GM21526 (cell line): ENCODE measurements around the gene CXCL1.

Source experiments
- ATAC-seq: cut with Tn5 transposase; IDR thresholded peaks from one replicate; pipeline ENCODE4 v1.9.1; 2021; ENCODE audit warnings: moderate library complexity; ENCODE audit not compliant: unreplicated experiment, low FRiP score

Gene CXCL1

DNA sequence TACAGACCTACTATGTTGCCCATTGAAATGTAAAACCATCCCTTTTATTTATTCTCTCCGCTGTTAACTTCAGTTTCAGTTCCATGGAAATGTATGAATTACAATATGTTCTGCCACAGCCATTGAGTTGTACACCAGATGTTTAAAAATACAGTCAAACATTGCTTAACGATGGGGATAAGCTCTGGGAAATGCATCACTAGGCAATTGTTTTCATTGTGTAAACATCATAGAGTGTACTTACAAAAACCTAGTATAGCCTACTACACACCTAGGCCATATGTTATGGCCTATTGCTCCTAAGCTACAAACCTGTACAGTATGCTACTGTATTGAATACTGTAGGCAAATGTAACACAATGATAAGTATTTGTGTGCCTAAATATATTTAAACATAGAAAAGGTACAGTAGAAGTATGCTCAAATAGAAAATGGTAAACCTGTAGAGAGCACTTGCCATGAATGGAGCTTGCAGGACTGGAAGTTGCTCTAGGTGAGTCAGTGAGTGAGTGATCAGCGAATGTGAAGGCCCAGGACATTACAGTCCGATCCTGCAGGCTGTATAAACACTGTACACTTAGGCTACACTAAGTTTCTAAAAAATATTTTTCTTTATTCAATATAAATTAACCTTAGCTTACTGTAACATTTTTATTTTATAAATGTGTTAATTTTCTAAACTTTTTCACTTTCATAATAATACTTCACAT, 18.8 kb upstream of the CXCL1 start:
- ATAC-seq = no peak

DNA sequence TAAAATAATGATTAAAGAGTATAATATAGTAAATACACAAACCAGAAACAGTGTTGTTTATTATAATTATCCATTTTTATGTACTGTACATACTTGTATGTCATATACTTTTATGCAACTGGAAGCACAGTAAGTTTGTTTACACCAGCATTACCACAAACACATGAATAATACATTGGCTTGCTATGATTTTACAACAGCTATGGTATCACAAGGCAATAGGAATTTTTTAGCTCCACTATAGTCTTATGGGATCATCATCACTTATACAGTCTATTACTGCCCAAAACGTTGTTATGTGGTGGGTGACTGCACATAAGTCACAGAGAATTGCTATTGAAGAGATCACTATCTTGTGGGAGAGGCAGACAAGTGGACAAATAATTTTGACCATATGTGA, 17.9 kb upstream of the CXCL1 start:
- no peak for ATAC-seq

DNA sequence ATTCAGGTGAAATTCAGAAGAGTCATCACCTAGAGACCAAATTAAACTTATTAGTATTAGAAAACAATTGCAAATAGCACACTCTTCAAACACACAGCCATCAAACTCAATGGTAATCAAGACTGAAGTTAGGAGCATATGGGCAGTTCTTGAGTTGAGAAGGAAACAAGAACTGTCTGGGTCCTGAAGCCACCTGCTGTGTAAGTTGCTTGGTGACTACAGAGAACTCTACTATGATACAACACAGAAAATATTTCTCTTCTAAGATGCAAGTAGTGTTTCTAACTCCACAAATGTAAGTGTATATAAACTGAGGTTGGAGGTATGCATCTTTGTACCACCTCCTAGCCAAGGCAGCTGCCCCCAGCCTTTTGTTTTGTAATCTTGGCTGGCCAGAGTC, 16.4 kb upstream of the CXCL1 start:
- no peak for ATAC-seq

DNA sequence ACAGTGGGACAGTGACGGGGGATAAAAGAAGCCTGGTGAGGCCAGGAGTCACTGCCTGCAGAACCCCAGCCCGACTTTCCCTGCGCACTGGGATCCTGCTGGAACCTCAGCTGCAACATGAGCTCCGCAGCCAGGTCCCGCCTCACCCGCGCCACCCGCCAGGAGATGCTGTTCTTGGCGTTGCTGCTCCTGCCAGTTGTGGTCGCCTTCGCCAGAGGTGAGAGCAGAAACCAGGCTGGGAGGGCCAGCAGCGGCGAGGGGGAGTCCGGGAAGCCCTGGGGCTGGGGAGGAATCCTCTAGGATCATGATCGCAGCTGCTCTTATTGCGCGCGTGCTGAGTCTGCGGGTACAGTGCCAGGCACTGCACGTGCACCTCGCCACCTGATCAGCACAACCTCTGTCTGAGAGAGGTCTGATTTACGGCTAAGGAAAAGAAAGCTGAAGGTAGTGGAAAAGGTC, 15.9 kb upstream of the CXCL1 start, which contains the start of gene PF4V1:
Gene PF4V1 (plus strand): TSS at position 51 of the 459 bp plus-strand sequence. CDS start 67 bp downstream, at position 118.
- no peak for ATAC-seq

DNA sequence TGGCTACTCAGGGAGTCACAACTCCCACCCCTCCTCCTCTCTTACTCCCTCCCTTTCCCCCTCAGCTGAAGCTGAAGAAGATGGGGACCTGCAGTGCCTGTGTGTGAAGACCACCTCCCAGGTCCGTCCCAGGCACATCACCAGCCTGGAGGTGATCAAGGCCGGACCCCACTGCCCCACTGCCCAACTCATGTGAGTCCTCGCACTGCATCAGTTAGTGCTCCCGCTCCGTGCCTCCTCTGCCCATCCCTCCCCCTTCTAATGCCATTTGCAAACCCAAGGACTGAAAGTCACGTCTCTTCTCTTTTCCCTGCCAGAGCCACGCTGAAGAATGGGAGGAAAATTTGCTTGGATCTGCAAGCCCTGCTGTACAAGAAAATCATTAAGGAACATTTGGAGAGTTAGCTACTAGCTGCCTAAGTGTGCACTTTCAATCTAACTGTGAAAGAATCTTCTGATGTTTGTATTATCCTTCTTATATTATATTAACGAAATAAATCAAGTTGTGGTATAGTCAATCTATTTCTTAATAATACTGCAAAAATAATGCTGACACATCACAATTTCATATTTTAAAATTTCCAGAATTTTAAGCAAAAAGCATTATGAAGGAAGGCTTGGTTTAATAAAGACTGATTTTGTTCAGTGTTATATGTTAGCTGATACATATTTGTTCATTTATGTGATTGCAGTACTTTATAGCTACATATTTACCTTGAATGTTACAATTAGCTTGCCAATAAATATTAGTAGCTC, 15.3 kb upstream of the CXCL1 start:
- no peak for ATAC-seq

DNA sequence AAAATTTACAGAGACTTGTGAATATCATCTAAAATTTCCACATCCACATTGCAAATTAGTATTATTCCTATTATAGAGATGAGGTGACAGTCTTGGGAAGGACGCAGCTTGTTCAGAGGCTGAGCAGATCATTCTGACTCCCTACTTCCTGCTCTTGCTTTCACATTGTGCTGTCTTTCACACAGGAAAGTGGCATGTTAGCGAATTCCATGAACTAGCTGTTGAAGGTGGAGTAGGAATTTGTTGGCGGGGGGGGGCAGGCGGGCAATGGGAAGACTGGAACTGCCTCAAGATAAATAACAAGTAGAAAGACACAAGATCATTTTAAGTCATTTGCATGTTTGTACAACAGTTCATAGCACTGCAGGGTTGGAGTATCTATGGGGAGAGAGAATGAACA, 13.8 kb upstream of the CXCL1 start:
- ATAC-seq = no peak

DNA sequence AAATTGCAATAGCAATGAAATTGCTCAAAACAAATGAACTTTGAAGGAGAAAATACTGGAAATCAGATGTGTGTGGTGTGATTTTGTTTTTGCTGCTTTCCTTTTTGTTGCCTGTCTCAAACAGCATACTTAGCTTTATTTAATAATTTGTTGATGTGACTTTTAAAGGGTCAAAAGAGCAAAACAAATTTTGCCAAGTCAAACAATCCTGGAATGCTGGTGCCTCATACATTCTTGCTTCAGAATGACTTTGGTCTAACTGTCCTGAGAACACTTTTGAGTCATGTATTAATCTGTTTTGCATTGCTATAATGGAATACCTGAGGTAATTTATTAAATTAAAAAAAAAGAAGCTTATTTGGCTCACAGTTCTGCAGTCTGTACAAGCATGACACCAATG, 12.7 kb upstream of the CXCL1 start:
- ATAC-seq = no peak

DNA sequence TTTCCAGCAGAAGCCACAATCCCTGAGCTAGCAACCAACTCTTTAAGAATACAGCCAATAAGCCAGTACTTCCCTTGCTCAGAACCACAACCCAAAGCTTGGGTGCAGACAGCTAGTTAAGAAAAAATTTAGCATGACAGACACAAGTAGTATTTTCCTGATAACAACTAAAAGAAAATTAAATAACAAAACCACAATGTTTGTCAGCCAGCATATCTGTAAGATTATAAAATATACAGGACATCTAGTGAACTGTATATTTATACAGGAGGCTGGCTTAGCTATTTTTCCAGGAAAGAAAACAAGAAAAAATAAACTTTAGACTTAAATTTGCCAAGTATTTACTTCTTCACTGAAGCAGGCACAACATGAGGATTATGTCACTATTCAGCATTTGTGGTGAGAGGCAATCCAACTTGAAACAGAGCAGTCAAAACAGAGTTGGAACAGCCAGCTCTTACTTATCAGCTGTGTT, 9.5 kb upstream of the CXCL1 start:
- ATAC-seq = no peak

DNA sequence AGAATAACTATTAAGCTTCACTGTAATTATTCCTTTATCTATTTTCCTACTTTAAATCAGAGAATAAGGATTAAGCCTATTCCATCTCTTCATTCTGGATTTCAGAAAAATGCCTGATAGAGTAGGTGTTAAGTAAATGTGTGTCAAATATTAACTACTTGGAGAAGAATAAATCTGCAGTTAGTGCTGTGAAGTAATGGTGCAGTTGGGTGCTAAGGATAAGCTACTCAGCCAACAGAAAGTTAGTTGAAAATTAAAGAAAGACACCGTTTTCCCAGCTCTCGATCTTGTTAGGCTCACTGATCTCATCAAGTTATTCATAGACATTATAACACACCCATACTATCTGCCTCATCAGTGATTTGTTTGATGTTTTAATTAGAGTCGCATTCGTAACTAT, 9.0 kb upstream of the CXCL1 start:
- ATAC-seq = no peak

DNA sequence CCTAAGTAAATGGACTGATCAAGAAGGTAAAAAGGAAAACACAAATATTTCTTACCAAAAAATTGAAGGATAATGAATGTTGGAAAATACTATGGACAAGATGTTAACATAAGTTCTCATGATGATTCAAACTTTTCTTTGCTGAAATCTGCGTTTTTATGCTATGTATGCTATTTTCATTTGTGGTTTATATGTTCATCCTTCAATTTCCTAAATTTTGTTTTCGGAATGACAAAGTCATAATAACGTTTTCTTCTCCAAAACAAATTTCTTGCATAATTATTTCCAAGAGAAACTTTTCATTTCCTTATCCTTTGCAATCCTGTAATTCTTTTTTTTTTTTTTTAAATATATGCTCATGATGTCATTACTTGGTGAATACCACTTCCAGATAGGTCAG, 8.3 kb upstream of the CXCL1 start:
- no peak for ATAC-seq

DNA sequence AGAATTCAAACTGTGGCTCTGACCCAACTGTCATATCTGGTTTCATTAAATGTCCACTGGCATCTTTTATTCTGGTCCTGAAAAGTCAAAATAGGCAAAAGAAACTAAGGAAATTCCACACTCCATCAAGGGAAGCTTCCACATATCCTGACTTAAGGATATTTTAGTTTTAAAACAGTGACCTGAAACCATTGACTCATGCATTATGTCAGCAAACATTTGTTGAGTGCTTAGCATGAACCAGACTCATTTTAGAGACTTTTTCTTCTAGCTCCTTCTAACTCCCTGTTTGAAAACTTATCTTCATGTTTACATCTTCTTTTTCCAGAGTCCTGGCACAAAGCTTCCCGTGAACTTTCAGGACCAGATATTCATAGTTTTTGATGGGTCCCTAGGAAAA, 6.9 kb upstream of the CXCL1 start:
- no peak for ATAC-seq

DNA sequence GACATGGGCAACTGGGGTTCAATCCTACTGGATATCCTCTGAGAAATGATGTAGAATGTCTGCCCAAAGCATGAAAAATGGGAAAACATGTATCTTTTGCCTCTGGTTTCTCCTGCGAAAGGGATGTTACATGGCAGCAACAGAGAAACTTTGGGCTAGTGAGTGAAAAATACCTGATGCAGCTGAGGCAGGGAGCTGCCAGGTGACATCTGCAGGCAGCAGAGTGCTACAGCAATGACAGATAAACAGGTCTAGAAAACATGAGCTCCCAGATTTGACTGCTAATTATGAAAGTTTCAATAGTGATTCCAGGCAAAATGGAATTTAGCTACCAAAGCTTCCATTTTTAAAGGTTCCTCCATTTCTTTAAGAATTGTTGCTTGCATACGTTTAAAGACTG, 4.8 kb upstream of the CXCL1 start:
- ATAC-seq = no peak

DNA sequence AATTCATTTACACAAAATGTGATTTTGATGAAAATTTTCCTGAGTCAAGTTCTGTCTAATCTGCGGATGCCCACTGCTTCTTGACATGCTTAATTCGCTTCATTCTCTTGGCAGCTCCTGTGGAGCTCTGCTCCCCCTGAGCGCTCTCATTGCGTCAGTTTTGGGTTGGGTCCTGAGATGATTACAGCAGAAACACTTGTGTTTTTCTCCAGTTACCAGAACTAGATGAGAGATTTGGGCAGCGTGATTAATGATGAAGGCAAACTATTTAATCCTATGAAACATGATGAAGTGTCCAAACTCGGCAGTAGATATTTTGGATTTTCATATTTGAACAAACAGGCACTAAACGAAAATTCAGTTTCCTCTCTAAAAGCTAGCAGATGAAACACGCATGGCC, 4.2 kb upstream of the CXCL1 start:
- no peak for ATAC-seq

DNA sequence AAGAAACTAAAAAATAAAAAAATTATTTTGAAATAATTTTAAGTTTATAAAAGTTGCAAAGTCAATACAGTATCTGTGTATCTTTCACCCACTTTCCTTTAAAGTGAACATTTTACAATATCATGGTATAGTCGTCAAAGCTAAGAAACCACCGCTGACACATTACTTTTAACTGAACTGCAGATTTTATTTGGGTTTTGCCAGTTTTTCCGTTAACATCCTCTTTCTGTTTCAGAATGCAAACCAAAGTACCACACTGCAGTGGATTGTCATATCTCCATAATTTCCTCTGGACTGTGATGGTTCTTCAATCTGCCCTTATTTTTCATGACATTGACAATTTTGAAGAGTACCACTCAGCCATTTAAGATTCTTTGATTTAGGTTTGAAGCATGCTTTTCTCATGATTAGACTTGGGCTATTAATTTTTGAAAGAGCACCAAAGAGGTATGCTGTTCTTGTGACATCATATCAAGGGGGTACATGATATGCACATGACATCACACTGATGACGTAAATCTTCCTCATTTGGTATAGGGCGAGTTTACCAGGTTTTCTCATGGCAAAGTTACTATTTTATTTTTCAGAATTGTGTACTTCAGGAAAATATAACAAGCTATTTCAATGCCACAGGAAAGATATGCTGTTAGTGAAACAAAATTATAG, 3.6 kb upstream of the CXCL1 start:
- no peak for ATAC-seq

DNA sequence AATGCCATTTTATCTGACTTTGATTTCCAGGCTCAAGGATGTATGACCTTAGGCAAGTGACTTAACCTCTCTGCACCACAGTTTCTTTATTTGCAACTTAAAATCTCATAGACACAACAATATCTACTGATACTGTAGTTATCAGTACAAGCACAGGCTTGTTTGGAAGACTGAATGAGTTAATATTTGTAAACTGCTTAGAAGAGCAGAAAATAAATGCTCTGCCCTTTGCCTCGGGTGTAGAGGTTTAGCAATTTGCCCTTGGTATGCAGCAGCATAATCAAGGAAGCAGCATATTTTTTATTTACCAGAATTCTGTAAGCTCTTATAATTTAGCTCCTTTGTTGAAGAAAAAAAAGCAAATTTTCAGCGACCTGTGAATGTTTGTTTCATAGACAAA, 2.9 kb upstream of the CXCL1 start:
- ATAC-seq = no peak

DNA sequence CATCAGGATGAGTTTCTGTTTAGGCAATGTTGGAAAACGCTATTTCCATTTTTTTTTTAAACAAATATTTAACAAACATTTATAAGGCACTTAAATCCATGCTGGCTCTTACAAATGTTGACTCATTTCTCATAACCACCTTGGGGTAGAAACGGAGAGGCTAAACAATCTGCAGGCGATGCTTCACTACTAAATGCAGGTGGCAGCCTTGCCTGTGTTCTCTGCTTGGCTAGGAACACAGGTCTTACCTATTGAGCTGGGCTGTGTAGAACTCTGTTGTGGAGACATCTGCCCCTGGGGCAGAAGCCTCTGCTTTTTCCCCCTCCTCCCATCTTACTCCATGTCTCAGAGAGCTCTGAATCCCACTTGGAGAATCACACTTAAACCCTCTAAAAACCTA, 1.4 kb upstream of the CXCL1 start:
- ATAC-seq = no peak

DNA sequence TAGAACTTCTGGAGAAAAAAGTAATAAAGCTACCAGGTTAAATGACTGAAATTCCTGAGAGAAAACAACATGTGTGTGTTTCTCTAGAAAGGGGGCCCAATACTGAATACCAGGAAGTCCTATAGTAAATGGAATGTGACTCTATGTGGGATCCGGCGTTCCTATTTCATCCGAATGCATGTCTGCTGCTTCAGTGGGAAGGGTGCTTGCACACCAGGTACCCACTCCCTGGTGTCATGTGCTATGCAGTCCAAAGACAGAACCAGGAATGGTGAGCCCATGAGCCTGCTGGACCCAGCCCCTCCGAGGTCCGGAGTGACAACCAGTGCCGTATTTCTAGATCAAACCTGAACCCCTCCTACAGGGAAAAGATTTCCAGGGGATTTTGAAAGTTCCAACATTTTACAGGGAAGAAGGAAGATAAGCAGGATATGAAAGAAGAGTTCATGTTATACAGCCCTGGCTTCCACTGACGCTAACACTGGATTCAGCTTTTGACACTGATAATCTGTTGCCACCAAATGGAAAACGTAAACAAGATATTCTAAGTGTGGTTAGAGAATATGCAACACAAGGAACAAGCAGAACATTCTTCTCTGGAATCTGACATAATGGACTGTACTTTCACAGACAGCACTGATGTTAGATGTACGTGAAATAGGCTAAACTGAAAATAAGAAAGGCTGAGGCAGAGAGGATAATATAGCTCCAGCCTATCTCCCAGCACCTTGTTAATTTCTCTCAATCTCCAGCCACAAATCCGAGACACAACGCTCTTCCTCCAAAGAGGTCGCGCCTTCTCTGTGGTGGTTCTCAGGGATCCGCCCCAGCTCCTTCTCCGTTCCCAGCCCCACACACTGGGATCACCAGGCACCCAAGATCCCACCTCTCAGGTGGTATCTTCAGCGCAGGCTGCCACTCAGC, 725 bp upstream of the CXCL1 start:
- no peak for ATAC-seq

DNA sequence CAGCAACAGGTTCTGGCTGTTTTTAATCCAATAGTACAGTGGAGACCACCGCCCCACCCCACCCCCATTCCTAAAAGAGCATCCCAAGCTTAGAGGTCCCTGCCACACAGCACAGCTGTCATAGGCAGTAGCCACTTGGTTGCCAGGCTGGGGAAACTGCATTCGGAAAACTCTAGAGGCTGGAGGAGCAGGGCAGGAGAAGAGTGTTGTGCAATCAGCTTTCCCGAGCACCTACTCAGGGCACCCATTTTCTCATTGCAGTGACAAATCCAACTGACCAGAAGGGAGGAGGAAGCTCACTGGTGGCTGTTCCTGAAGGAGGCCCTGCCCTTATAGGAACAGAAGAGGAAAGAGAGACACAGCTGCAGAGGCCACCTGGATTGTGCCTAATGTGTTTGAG, 1.1 kb downstream of the CXCL1 start:
- ATAC-seq = no peak

DNA sequence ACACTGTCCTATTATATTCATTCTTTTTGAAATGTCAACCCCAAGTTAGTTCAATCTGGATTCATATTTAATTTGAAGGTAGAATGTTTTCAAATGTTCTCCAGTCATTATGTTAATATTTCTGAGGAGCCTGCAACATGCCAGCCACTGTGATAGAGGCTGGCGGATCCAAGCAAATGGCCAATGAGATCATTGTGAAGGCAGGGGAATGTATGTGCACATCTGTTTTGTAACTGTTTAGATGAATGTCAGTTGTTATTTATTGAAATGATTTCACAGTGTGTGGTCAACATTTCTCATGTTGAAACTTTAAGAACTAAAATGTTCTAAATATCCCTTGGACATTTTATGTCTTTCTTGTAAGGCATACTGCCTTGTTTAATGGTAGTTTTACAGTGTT, 1.6 kb downstream of the CXCL1 start:
- no peak for ATAC-seq

DNA sequence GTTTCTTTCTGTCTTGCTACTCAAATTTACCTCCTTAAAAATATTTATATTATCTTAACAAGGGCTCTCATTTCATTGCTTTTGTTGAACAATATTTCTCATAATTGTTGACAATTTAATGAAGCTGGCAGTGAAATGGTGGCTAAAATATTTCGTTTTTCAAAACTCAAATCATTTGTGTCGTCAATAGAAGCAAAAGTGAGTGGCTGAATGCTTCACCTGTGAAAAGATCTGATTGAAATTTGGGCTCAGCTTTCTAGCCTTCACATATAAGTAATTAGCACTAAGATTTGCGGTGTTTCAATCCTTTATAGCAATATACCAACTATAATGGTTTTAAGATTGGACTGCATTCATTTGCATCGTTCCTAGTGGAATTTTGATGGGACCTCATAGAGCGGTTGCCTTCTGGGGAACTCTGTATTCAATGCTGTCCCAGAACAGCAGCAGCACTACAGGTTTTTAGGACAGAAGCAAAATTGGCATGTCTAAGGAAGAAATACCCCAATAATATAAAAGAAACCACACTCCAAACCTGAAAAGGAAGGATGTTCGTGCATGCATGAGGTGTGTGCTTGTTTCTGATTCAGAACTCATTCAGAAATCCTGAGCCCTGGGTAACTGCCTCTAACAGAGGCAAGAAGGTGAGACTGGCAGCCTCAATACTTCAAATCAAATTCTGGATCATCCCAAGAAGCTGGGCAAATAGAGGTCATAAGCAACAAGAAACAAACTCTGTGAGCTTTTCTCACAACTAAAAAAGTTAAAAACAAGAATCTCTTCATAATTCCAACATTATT, 2.5 kb downstream of the CXCL1 start:
- no peak for ATAC-seq
